Osteoblast (primary cell): ENCODE data around the gene ADRM1. TPM values are rescaled to one million over a fixed set of nuclear protein-coding genes. Genes with fewer than 3 reads are reported as not detected.

Experiments
- DNase-seq: peaks from one replicate; pipeline ENCODE4 v3.0.0; 2011; ENCODE audit warnings: low spot score, mixed read lengths; ENCODE audit not compliant: insufficient read length; ENCODE audit errors: missing footprints
- H2AFZ ChIP-seq: 2 replicates; pipeline ENCODE4 v1.6.0; 2011; ENCODE audit warnings: mild to moderate bottlenecking, low read length
- H3K27ac ChIP-seq: 2 replicates; pipeline ENCODE4 v1.5.1; 2011; ENCODE audit warnings: mild to moderate bottlenecking, low read depth, low read length, moderate library complexity
- H3K27me3 ChIP-seq: 2 replicates; pipeline ENCODE4 v1.6.0; 2012; ENCODE audit warnings: mild to moderate bottlenecking, control low read depth, inconsistent platforms, low read length, moderate library complexity; ENCODE audit not compliant: insufficient read depth
- H3K36me3 ChIP-seq: 2 replicates; pipeline ENCODE4 v1.5.1; 2011; ENCODE audit warnings: mild to moderate bottlenecking, low read length, control low read depth, moderate library complexity; ENCODE audit not compliant: insufficient read depth
- H3K4me1 ChIP-seq: 2 replicates; pipeline ENCODE4 v1.5.1; 2011; ENCODE audit warnings: mild to moderate bottlenecking, low read length, control low read depth, moderate library complexity; ENCODE audit not compliant: insufficient read depth
- H3K4me2 ChIP-seq: 2 replicates; pipeline ENCODE4 v1.6.0; 2011; ENCODE audit warnings: mild to moderate bottlenecking, low read length; ENCODE audit not compliant: insufficient read depth
- H3K4me3 ChIP-seq: fragments of 200-600 bp; sonication (generic); 3 replicates; pipeline ENCODE4 v1.5.1; 2012; ENCODE audit warnings: mild to moderate bottlenecking, low read length, inconsistent platforms; ENCODE audit not compliant: insufficient read depth
- H3K79me2 ChIP-seq: 2 replicates; pipeline ENCODE4 v1.6.0; 2012; ENCODE audit warnings: mild to moderate bottlenecking, low read length, control low read depth, inconsistent platforms; ENCODE audit not compliant: insufficient read depth
- H3K9me3 ChIP-seq: 2 replicates; pipeline ENCODE4 v1.5.1; 2011; ENCODE audit warnings: low read depth, low read length, control low read depth
- H4K20me1 ChIP-seq: 2 replicates; pipeline ENCODE4 v1.6.0; 2012; ENCODE audit warnings: mild to moderate bottlenecking, low read length, control low read depth; ENCODE audit not compliant: insufficient read depth
- CTCF ChIP-seq: IDR thresholded peaks from 2 replicates; pipeline ENCODE4 v1.5.1; 2011; ENCODE audit warnings: mild to moderate bottlenecking, low read depth, low read length, moderate library complexity; ENCODE audit errors: extremely low read depth
- total RNA-seq: library from RNA; depleted of rRNA; stranded (reverse); fragments of >200 nt; gene quantifications from 2 replicates; pipeline ENCODE4 v1.2.3, GENCODE V29; 2012

The ADRM1 gene
- total RNA-seq, 1 donor, result 103 TPM

- Histone ChIP-seq H4K20me1 (peaks cover 52% of the 10 kb centered on the region), H3K79me2 (peaks cover 51% of the 10 kb centered on the region), H3K27ac (no peak overlapping the region), H3K4me3 (no peak overlapping the region), H3K4me2 (no peak overlapping the region), H3K36me3 (peaks cover 43% of the 10 kb centered on the region), H3K4me1 (peaks cover 18% of the 10 kb centered on the region), H3K9me3 (no peaks in the 10 kb centered on the region), H3K27me3 (no peaks in the 10 kb centered on the region), H2AFZ (no peak overlapping the region)
- TF ChIP-seq CTCF, result no peak
- DNase-seq, result peak; percentile 84
Measured at GRCh38 chr20:62306414-62307187, 3.8 kb downstream of the ADRM1 start.

GRCh38 chr20:62307226-62308101 lies 4.7 kb downstream of the ADRM1 start:
- H3K27ac ChIP-seq, result no peak overlapping the region
- H3K4me1 ChIP-seq, result peaks cover 18% of the 10 kb centered on the region
- peaks cover 51% of the 10 kb centered on the region for H3K79me2 ChIP-seq
- H3K36me3 ChIP-seq, result peaks cover 43% of the 10 kb centered on the region
- H4K20me1 ChIP-seq, result peaks cover 52% of the 10 kb centered on the region
- no peak for DNase-seq
- no peaks in the 10 kb centered on the region for H3K9me3 ChIP-seq
- H3K27me3 ChIP-seq, result no peaks in the 10 kb centered on the region
- H3K4me2 ChIP-seq, result no peak overlapping the region
- no peak overlapping the region for H3K4me3 ChIP-seq
- no peak overlapping the region for H2AFZ ChIP-seq
- TF ChIP-seq CTCF, result no peak

- no peaks in the 10 kb centered on the region for H3K9me3 ChIP-seq
- H3K79me2 ChIP-seq, result peaks cover 48% of the 10 kb centered on the region
- H3K4me1 ChIP-seq, result peaks cover 18% of the 10 kb centered on the region
- H4K20me1 ChIP-seq, result peaks cover 51% of the 10 kb centered on the region
- no peak overlapping the region for H3K27ac ChIP-seq
- peak; percentile 83 for DNase-seq
- no peak overlapping the region for H3K4me3 ChIP-seq
- H3K4me2 ChIP-seq, result no peak overlapping the region
- H3K27me3 ChIP-seq, result no peaks in the 10 kb centered on the region
- no peak for TF ChIP-seq CTCF
- no peak overlapping the region for H2AFZ ChIP-seq
- H3K36me3 ChIP-seq, result peaks cover 43% of the 10 kb centered on the region
Measured at GRCh38 chr20:62308102-62308822, 5.5 kb downstream of the ADRM1 start.
